PFSK-1 (cell line): Measurements from ENCODE around the gene AP3S1.

Experiments
- FOXP2 ChIP-seq: optimal IDR thresholded peaks from 2 replicates; pipeline ENCODE3; 2011; ENCODE audit warnings: borderline replicate concordance, control low read depth, inconsistent platforms; ENCODE audit not compliant: insufficient read depth; ENCODE audit errors: extremely low read length, extremely low read depth
- POLR2AphosphoS5 ChIP-seq: IDR thresholded peaks from 2 replicates; pipeline ENCODE4 v1.6.1; 2012; ENCODE audit warnings: low read depth, mild to moderate bottlenecking, control low read depth, low read length, moderate library complexity
- SIN3A ChIP-seq: IDR thresholded peaks from 2 replicates; pipeline ENCODE4 v1.6.1; 2012; ENCODE audit warnings: mild to moderate bottlenecking, low read length, moderate library complexity, borderline replicate concordance; ENCODE audit not compliant: insufficient read depth
- TAF1 ChIP-seq: IDR thresholded peaks from 2 replicates; pipeline ENCODE4 v1.6.1; 2012; ENCODE audit warnings: low read length, control low read depth, borderline replicate concordance; ENCODE audit not compliant: insufficient read depth
- TF ChIP-seq, protein P1 (sequence below), 2 experiments: IDR thresholded peaks; 2 replicates each; pipeline versions ENCODE4 v1.6.1 to v1.8.0; 2011 to 2012; ENCODE audit warnings: low read depth in 2 of 2, low read length in 2 of 2, control low read depth in 1 of 2, inconsistent platforms in 1 of 2, mild to moderate bottlenecking in 1 of 2, moderate library complexity in 1 of 2; ENCODE audit not compliant: insufficient read depth in 1 of 2

Gene AP3S1

DNA sequence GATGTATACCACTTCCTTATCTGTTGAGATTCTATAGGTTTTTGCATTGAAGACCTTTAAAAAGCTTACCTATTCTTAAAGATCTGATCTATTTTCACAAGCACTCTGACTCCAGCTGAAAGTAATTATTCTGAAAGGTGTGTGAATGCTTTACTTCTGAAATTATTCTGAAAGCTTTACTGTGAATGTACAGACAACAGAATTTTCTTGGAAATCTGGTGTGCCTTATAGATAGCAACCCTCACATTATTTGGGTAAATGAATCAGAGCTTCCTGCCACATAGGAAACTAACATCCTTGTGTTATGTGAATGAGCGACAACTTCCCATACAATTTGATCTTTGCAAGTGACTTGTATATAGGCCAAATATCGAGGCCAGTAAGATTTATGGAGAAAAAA, 31.8 kb upstream of the AP3S1 start:
- no peak for TF ChIP-seq TAF1
- TF ChIP-seq FOXP2: no peak
- TF ChIP-seq POLR2AphosphoS5: no peak
- TF ChIP-seq SIN3A: no peak
- TF ChIP-seq, protein P1, sequence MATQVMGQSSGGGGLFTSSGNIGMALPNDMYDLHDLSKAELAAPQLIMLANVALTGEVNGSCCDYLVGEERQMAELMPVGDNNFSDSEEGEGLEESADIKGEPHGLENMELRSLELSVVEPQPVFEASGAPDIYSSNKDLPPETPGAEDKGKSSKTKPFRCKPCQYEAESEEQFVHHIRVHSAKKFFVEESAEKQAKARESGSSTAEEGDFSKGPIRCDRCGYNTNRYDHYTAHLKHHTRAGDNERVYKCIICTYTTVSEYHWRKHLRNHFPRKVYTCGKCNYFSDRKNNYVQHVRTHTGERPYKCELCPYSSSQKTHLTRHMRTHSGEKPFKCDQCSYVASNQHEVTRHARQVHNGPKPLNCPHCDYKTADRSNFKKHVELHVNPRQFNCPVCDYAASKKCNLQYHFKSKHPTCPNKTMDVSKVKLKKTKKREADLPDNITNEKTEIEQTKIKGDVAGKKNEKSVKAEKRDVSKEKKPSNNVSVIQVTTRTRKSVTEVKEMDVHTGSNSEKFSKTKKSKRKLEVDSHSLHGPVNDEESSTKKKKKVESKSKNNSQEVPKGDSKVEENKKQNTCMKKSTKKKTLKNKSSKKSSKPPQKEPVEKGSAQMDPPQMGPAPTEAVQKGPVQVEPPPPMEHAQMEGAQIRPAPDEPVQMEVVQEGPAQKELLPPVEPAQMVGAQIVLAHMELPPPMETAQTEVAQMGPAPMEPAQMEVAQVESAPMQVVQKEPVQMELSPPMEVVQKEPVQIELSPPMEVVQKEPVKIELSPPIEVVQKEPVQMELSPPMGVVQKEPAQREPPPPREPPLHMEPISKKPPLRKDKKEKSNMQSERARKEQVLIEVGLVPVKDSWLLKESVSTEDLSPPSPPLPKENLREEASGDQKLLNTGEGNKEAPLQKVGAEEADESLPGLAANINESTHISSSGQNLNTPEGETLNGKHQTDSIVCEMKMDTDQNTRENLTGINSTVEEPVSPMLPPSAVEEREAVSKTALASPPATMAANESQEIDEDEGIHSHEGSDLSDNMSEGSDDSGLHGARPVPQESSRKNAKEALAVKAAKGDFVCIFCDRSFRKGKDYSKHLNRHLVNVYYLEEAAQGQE (IDR thresholded peaks at IDR 0.05; ENCODE audit: insufficient read depth in 1 of 2, low read depth in 2 of 2, low read length in 2 of 2): no peak

DNA sequence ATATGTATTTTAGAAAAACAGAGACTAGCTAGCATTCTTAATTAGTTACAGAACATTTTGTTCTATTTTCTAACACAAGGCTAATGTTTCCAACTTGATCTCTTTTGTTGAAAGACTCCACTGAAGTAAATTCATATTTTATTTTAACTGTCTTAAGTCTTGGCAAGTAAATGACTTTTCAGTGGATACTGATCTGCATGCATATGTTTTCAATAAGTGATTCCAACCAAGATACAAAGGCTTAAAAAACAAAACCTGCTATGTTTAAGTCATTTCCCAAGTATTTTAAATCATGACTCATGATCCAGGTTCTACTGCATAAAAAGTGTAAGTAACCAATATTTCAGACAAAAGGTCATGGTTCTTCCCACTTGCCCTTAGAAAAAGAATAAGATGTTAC, 31.0 kb upstream of the AP3S1 start:
- TF ChIP-seq FOXP2: no peak
- no peak for TF ChIP-seq POLR2AphosphoS5
- TF ChIP-seq, protein P1 (IDR thresholded peaks at IDR 0.05; ENCODE audit: insufficient read depth in 1 of 2, low read depth in 2 of 2, low read length in 2 of 2): no peak
- no peak for TF ChIP-seq TAF1
- TF ChIP-seq SIN3A: no peak

DNA sequence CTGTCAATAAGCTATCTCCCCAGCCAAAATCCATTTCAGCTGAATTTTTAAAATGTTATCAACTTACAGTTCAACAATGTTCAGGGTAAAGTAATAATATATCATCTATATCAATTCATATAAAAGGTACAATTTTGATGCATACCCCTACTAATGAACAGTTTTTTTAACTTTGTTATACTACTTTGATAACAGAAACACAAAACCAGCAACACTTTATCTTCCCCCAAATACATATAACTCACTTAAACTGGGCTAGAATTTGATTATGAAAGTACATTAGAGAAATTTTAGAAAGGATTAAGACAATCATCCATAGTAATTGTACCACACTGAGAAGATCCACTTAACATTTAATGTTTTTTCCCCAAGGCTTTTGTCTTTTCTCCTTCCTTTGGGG, 30.3 kb upstream of the AP3S1 start:
- TF ChIP-seq POLR2AphosphoS5 (no peak), SIN3A (no peak), FOXP2 (no peak), TAF1 (no peak)
- TF ChIP-seq, protein P1 (IDR thresholded peaks at IDR 0.05; ENCODE audit: insufficient read depth in 1 of 2, low read depth in 2 of 2, low read length in 2 of 2): no peak

DNA sequence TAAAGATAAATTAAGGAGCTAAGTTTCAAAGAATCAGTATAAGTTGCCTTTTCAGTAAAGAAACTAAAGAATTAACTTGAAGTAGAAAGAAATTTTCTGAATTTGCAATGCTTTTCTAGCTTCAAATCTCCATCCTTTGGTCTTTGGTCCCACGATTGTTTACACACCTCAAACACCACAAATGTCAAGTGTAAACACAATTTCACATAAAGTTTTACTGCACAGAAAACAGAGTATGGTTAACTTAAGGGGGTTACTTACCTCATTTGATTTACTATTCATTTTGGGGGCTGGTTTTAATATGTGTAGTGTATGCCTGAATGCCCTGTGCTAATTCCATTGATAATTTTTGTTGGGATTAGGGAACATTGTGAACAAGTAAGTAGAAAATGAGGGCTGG, 29.4 kb upstream of the AP3S1 start:
- TF ChIP-seq FOXP2 (no peak), POLR2AphosphoS5 (no peak)
- TF ChIP-seq, protein P1 (IDR thresholded peaks at IDR 0.05; ENCODE audit: insufficient read depth in 1 of 2, low read depth in 2 of 2, low read length in 2 of 2): no peak

GRCh38 chr5:115813719-115814118, 28.0 kb upstream of the AP3S1 start:
- TF ChIP-seq, protein P1 (IDR thresholded peaks at IDR 0.05; ENCODE audit: insufficient read depth in 1 of 2, low read depth in 2 of 2, low read length in 2 of 2): no peak
- TF ChIP-seq SIN3A: no peak
- TF ChIP-seq TAF1: no peak
- TF ChIP-seq POLR2AphosphoS5: no peak
- TF ChIP-seq FOXP2: no peak
